HG03064 (cell line): ENCODE data around the gene EEFSEC.

Source experiments
- ATAC-seq: cut with Tn5 transposase; IDR thresholded peaks from one replicate; pipeline ENCODE4 v1.9.1; 2021; ENCODE audit warnings: low read depth; ENCODE audit not compliant: unreplicated experiment

The EEFSEC gene

DNA sequence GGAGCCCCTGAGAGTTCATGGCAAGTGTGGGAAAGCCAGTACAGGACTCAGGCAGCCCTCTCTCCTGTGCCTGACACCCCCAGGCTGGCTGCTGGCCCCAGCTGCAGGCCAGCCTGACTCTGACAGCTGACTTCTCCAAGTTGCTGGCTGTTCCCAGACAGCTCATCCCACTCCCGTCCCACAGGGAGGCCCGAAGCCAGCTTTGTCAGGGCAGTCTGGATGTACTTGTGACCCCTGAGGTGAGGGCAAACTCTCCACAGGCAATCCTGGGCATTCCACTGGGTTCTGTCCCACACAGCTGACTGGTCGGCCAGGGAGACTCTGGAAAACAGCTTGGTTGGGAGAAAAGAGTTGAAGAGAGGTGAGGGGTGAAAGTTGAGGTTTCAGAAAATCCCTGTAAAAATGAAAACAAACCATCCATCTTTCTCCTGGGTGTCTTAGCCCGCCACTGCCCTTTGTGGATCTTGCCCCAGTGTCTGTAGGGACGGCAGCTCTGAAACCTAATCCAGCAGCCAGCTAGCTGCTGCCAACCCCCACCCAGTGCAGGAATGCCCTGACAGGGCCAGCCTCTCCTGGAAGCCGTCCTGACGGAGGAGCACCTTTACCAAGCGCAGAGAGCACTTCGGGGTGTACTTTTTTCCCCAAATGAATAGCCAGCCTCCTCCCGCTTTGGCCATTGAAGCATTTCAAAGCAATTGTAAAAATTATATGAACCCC lies 225.5 kb downstream of the EEFSEC start:
- ATAC-seq = no peak

DNA sequence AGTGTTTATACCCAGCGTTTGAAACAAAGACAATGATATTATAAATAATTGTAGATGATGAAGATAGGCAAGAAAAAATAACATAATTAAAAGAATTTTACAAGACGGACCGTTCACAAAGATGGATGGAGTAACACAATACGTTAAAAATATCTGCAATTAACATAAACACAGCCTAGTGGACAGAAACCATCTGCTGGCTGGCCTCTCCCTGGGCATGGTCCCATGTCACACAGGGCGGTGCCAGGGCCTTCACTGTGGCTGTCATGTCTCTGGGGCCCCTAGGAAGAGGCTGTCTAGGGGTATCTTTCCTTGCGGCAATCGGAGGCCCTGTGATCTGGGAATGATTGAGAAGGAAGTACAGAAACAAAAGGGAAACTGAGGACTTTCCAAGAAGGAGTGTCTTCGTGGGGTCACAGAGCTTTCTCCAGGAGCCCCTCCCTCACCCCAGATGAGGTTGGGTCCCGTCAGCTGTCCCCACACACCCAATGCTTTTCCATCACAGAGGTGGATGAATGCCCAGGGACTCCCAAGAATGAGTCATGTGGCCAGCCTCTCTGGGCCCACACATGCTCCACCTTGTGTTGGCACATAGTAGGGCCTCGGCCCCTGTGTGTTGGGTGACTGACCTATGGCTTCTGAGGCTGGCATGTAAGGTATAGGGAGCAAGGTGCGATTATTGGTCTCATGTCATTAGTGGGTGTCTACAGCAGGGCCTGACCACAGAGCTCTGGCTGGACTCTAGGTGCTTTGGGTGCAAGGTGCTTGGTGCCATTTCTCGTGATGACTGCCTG lies 226.3 kb downstream of the EEFSEC start:
- no peak for ATAC-seq

DNA sequence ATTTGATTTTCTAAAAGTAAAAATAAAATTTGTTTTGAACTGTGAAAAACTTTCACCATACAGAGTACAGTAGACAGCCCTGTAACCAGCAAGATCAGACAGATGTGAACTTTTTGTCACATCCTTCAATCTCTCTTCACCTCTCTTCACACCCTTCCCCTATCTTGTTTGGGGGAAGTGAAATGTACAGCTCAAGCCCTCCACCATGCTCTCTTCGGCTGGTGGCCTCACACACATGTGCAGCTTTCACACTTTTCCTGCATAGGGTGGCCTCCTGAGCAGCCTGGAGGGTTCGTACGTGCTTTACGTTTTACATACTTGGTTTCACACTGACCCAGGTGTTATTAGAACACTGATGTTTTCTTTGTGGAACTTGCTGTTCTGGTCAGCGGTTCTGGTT lies 227.0 kb downstream of the EEFSEC start:
- no peak for ATAC-seq

DNA sequence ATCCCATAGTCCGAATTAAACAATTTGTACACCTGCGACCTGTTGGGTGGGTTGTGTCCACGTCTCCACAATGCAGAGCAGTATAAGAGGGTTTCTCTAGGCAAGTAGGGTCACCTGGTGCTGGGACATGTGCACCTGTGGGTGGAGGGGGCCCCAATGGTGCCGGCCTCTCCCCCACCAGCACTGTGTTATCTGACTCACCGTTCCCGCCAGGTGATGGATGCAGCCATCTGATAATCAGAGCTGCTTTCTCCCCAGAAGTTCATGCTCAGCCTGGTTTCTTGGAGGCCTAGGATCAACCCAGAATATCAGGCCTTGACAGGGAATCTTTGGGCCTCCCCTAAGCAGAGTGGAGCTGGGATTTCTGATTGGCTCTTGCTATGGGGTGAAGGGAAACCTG lies 227.4 kb downstream of the EEFSEC start:
- no peak for ATAC-seq

DNA sequence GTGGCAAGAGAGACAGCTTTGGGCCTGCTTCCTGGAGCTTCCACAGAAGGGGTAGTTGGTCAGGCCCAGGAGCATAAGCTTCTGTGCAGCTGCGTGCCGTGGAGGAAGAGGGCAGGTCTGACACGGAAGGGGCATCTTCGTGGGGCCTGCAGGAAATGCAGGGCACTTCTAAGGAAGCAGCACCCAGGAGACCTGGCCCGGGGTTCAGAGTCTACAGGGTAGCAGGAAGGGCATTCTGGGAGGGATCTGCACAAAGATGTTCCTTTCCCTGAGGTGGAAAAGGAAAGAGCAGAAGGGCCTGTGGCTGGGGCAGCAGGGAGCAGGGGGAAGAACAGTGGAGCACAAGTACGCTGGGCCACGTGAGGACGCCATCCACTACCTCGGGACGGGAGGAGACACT lies 228.3 kb downstream of the EEFSEC start:
- no peak for ATAC-seq

DNA sequence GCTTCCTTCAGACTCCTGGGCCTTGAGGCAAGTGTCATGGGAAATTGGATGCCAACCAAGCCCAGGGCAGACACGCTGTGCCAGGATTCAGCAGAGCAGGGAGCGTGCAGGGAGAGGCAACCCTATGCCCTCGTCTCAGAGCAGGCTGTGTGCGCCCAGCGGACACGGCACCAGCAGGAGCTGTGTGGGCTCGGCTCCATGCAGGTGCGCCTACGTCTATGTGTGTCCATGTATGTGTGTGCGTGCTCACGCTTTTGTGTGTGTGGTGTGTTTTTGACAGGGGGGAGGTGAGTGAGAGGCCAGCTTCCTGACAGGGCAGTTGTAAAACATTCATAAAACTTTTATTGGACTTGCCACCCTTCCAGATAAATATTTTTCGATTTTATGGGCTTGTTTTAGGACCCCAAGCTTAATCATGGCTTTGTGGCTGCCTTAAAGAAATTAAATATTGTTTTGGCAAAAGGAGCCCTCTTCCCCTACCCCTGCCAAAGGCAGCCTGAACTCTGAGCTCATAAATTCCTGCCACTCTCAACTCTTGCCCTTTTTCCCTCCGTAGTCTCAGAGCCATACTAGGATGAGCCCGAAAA lies 229.0 kb downstream of the EEFSEC start:
- no peak for ATAC-seq

DNA sequence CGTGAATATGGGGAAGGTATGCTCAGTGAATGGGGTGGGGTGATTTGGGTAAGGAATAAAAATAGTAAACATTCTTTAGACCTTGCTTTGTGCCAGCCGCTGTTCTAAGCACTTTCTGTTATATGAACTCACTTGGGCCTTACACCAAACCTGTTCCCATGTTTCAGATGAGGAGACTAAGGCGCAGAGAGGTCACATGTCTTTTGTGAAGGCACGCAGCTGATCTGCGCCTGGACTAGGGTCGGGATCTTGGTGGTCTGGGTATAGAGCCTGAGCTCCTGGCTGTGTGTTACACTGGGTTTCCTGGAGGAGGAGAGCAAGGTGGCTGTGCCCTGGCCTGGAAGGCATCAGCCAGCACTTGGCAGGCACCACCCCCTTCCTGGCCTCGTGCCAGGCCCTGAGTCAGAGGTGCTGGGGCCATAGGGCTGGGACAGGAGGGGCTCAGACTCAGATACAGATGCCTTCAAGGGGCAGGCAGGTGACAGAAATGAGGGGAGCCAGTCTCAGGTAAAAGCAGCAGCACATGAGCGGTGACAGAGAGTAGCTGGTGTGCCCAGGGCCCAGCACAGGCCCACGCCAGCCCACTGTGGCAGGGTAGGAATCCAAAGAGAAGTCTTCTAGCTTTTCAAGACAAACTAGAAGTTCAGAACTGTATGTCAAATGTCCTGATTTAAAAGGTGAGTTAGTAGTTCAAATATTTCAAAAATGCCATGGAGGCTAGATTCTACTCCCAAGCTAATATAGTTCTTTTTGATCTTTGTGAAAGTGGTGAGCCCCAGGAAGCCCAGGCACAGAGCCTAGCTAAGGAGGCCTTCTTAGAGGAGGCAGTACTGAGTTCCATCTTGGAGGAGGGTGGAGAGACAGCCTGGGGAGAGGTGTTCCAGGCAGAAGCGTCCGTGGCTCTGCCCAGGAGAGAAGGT lies 230.3 kb downstream of the EEFSEC start:
- ATAC-seq = no peak

DNA sequence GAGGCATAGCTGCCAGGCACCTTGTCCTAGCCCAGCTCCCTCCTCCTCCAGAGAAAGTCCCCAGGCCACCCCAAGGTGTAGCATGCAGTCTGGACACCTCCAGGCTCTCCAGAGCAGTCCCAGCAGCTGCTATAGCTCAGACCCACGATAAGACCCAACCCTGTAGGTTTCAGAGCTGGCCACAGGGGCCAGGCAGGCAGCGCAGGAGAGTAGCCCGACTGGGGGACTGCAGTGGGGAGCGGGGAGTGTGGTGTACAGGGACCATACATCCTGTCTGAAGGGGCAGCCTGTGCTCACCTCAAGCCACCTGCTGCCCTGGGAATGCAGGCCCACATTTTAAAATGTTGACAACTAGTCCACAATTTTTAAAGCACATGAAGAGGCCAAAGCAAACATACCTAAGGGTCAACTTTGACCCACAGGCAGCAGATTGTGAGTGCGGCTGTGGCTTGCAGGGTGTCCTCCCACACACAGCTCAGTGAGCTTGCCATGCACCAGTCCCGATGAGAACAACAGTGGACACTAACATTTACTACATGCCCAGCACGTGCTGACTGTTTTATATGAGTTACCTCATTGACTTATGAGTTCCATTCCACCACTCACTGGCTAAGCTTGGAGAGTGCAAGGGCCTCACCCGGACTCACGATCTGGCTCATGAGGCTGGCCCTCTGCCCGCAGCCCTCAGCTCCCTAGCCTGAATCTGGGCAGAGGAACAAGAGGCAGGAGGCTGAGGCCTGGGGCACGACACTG lies 232.0 kb downstream of the EEFSEC start:
- no peak for ATAC-seq

DNA sequence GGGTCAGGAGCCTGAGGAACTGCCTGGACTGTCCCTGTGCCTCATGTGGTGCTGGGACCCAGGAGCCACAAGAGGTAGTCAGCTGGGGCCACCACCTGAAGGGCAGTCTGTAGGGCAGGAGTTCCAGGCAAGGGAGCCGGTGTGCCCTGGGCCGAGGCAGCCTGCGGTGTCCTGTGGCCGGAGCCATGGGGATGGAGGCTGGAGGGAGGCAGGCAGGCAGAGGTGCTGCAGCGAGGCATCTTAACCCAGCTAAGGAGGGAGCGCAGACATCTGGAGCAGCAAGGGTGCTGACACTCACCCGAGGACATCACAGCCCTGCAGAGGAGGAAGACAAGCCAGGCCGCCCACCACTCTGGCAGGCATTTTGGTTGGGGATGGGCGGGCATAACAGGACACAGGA lies 235.7 kb downstream of the EEFSEC start:
- no peak for ATAC-seq

DNA sequence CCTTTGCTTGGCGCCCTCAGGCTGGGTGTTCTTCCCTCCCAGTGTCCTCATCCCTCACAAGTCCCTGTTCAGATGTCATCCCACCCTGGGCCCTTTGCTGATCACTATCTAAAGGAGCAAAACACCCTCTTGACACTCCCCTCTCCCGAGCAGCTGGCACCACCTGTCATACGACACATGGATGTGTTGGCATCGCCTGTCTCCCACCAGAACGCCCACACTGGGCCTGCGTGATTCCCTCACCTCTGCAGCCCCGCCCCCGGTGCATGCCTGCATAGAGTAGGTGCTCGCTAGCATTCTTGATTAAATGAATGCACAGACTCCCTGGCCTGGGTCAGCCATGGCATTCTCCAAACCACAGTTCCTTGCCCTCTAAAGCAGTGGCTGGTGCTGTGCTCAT lies 237.6 kb downstream of the EEFSEC start:
- ATAC-seq = no peak

DNA sequence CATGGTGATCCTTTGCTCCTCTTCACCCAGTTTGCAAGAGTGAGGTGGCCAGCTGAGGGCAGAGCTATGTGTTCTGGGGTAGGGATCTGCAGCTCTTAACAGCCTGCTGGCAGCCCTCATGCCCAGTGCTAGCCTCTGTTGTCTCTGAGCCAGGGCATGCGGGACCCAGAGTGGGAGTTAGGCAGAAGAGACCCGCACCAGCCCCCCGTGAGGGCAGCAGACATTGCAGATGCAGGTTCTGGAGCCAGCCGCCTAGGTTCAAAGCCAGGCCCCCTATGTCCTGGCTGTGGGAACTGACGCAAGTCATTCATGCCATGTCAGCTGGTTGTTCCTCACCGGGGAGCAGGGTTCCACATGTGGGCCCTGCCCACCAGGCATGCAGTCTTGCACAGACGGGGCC lies 238.7 kb downstream of the EEFSEC start:
- ATAC-seq = no peak

DNA sequence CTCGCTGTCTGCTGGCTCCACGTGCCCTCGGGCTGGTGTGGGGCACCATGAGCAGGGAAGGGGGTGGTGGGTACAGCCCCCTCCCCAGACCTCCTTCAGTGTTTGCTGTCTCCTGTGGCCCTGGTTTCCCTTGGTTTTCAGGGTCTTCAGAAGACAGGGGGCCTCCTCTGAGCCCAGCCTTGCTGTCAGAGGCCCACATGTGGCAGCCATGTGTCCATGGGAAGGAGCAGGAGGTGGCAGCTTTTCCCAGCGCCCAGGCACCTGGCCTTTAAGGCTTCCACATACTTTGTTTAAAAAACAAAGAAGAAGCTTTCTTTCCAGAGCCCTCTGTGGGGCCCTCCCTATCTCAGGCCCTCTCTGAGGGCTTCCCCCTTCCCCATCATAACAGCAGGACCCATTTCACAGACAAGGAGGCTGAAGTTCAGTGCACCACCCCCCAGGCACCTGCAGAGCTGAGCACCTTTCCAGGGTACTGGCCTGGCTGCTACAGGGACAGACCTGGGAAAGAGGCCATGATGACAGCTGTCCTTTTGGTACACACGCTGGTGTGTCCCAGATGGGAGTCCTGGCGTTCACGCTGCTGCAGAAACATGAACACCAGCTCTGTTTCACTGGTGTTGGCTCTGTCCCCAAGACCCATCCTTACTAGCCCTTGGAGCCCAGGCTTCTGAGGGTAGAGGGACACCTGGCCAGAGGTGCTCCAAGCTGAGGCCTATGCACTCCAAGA lies 239.7 kb downstream of the EEFSEC start:
- no peak for ATAC-seq

DNA sequence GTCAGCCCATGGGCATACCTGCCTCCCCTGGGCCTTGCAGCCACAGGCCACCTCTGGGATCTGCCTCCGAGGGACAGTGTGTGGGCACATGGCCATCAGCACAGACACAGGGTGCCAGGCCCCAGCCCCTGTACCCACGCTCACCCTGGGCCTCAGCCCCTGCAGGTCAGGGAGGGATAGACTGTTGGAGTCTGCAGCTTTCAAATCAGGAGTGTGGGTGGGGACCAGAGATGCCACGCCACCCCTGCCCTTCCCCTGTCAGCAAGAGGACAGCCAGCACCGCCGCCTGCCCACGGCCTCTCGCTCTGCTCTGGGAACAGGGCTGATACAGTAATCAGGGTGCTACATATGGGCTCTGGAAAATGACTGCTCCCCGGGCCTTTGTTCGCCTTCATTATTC lies 240.8 kb downstream of the EEFSEC start:
- no peak for ATAC-seq

DNA sequence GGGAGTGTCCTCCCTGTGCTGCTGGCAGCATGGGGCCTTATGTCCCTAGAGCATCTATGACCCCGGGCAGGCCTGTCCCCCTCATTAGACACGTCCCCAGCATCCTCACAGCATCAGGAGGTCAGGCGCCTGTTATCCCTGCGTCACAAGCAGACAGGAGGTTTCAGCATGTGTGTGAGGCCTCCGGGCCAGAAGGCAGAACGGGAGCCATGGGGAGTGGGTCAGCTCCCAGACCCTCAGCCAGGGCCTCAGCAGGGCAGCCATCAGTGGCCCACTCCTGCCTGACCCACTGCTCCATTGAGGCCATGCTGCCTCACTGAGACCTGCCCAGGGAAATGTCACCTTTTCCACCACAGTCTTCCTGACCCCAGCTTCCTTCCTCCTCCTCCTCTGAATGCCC lies 241.8 kb downstream of the EEFSEC start:
- no peak for ATAC-seq

DNA sequence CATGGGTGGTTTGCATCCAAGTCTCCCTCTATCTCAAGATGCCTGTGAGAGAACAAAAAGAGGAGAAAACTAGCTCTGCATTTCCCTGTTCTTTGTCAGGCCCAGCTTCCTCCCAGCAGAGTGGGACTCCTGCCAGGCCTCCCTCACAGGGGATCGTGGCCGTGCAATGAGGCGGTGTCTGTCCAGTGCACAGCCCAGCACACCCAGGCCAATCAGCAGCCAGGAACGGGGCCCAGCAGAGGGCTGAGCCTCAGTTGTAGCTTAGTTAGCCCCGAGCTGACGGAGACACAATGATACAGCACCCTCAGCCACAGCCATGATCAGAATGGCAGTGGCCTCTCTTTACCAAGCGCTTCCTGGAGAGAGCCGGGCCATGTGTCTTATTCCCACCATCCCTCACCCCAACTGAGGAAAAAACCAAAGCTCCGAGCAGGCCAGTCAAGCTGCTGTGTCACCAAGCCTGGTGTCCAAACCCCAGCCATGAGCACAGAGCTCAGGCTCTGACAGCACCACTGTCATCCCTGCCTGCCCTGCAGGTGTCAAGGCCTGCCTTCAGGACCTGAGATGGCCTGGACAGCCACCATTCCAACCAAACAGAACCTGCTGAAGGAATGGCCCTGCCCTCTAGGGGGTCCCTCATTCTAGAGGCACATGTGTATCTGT lies 242.3 kb downstream of the EEFSEC start:
- ATAC-seq = no peak

DNA sequence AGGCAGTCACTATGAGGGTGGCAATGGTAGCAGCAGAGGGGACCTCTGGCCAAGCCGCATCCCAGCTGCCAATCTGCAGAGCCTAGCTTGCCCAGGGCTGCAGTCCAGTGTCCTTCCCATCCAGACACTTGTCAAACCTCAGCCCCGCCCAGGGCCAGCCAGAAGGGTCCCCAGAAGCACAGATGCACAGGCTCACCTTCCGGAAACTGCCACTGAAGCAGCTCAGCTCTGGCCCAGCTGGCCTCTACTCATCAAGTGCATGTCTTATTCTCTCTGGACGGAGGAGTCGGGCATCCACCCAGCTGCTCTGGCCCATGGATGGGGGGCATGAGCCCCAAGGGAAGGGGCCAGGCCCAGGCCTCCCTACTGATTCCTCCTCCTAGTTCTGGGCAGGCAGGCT lies 244.2 kb downstream of the EEFSEC start:
- no peak for ATAC-seq

DNA sequence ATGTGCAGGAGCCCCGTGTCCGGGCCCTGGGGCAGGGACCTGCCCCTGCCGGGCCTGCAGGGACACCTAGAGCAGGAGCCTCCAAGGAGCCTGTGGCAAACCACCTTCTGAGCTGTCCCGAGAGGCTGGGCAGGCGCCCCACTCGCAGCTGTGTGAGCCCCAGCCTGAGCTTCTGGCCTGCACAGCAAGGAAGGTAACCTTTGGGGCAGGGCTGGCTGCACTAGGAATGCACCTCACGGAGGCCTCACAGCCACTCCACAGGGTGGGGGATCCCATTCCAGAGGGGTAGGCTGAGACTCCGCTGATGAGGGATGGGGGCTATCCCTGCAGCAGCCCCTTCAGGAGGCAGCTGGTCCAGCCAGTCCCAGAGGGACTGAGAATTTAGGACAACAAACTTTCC lies 245.3 kb downstream of the EEFSEC start:
- no peak for ATAC-seq

DNA sequence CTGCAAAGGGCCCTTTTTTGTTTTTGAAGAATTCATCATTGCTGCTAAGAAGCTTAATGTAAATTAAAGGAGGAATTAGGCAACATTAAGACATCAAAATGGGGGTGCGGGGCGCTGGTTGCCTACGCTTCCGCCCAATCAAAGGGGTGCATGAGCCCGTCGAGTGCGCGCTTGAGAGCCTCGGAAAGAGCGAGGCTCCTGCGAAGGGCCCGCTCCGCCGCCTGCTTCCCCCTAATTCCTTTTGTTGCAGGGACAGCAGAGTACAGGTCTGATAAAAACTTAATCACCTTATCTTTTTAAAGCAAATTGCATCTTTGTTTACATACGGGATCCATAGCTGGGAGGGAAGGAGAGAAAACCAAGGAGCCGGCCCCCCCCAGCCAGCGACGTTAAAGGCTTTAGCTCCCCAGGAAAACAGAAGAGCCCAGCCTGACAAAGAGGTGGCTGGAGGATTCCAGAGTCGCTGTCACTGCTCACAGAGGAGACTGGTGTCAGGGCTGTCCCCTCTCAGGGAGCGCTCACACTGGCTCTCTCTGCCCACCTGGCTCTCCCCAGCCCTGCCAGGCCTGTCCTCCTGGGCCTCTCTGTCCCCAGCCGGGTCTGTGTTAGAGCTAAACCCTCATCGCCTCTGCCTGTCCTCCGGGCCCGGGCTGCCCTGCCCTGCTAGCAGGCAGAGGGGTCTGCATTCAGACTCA lies 246.1 kb downstream of the EEFSEC start:
- no peak for ATAC-seq
